NB4 (cell line): Measurements from ENCODE around the gene SPON2.

ENCODE experiments used
- POLR2A ChIP-seq: IDR thresholded peaks from 2 replicates; pipeline ENCODE4 v1.6.1; 2011; ENCODE audit warnings: mild to moderate bottlenecking; ENCODE audit not compliant: insufficient read length; ENCODE audit errors: extremely low read depth
- TF ChIP-seq, protein P1 (sequence below): IDR thresholded peaks from one replicate; pipeline ENCODE4 v1.5.1; 2012; ENCODE audit warnings: low read depth, low read length

- TF ChIP-seq, protein P1, sequence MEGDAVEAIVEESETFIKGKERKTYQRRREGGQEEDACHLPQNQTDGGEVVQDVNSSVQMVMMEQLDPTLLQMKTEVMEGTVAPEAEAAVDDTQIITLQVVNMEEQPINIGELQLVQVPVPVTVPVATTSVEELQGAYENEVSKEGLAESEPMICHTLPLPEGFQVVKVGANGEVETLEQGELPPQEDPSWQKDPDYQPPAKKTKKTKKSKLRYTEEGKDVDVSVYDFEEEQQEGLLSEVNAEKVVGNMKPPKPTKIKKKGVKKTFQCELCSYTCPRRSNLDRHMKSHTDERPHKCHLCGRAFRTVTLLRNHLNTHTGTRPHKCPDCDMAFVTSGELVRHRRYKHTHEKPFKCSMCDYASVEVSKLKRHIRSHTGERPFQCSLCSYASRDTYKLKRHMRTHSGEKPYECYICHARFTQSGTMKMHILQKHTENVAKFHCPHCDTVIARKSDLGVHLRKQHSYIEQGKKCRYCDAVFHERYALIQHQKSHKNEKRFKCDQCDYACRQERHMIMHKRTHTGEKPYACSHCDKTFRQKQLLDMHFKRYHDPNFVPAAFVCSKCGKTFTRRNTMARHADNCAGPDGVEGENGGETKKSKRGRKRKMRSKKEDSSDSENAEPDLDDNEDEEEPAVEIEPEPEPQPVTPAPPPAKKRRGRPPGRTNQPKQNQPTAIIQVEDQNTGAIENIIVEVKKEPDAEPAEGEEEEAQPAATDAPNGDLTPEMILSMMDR: no peak
- no peak for TF ChIP-seq POLR2A
These were observed 47.2 kb upstream of the SPON2 start for GRCh38 chr4:1219566-1219950.
